ENCODE measurements around the gene ZNF562. TPM values are rescaled to one million over a fixed set of nuclear protein-coding genes. Genes with fewer than 3 reads are reported as not detected.

Gene ZNF562
- 10 to 100 TPM; 27.9 to 49.4 (median 41.5) TPM for total RNA-seq
- long read RNA-seq, donor 1, partial matches to known transcripts: 0 of 3 reads
- long read RNA-seq, donor 1, other reads (novel, unspliced or antisense): 2 of 3 reads
- long read RNA-seq, donor 2, partial matches to known transcripts: 0 of 11 reads
- long read RNA-seq, donor 2, other reads (novel, unspliced or antisense): 9 of 11 reads

DNA sequence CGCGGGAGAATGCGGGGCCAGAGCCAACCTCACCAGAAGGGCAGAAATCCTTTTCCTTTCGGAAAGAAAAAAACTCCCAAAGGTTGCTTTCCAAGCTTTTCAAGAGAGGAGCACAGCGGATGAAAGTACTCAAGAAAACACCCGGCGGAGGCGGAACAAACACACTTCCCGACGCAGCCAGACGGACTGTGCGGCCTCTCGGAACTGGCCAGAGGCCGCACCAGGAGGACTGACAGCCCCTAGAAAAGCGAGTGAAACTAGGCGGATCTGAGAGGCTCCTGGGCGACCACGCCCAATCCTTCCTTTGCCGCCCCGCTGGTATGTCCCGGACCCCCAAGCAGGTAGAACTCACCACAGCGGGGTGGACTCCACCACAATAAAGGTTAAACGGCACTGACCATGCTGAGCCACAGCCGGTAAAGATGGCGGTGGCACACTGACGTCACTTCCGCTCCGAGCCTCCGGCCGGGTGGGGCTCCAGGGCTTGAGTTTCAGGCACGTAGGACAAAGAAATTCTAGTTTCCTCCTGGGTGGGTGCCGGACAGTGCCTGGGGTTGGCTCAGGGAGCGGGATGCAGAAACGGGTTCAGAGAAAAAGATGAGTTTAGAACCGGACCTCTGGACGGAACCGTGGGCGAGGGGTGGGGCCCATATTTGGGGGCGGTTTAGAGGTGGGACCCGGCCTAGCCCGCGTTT lies at the start of gene ZNF562:
ZNF562 (minus strand) TSS at position 438 of the 695 bp plus-strand sequence. CDS start 14,356 bp downstream, outside the sequence.
- no peaks in the 10 kb centered on the region for H3K36me3 ChIP-seq (ENCODE audit: low read depth)
- TF ChIP-seq, protein P1, sequence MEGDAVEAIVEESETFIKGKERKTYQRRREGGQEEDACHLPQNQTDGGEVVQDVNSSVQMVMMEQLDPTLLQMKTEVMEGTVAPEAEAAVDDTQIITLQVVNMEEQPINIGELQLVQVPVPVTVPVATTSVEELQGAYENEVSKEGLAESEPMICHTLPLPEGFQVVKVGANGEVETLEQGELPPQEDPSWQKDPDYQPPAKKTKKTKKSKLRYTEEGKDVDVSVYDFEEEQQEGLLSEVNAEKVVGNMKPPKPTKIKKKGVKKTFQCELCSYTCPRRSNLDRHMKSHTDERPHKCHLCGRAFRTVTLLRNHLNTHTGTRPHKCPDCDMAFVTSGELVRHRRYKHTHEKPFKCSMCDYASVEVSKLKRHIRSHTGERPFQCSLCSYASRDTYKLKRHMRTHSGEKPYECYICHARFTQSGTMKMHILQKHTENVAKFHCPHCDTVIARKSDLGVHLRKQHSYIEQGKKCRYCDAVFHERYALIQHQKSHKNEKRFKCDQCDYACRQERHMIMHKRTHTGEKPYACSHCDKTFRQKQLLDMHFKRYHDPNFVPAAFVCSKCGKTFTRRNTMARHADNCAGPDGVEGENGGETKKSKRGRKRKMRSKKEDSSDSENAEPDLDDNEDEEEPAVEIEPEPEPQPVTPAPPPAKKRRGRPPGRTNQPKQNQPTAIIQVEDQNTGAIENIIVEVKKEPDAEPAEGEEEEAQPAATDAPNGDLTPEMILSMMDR (IDR thresholded peaks at IDR 0.05): no peak
- H3K4me3 ChIP-seq: peak within 1 kb of the TSS; percentile 31
- H3K4me1 ChIP-seq (ENCODE audit: low read depth): peaks cover 3% of the 10 kb centered on the region
- intact Hi-C loops (cut with DNase I, micrococcal nuclease): no loop called here
- DNase-seq (peak; percentile 92 to 93 (median 93)), ATAC-seq (peak; percentile 98)
- H3K9me3 ChIP-seq: peaks cover 37% of the 10 kb centered on the region

DNA sequence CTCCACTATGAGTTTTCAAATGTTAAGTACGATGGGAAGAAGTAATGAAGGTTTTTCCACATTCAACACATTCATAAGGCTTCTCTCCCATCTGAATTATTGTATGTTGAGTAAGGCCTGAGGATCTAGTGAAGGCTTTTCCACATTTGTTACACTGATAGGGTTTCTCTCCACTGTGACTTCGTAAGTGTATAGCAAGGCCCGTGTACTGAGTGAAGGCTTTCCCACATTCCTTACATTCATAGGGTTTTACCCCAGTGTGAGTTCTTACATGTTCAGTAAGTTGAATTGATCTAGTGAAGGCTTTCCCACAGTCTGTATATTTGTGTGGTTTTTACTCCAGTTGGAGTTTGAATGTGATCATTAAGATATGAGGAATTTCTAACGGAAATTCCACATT lies 49.3 kb upstream of the ZNF562 start:
- no peaks in the 10 kb centered on the region for H3K9me3 ChIP-seq
- TF ChIP-seq, protein P1 (IDR thresholded peaks at IDR 0.05): no peak
- no peak overlapping the region for H3K4me3 ChIP-seq
- intact Hi-C loops (cut with DNase I, micrococcal nuclease): no loop called here
- DNase-seq (no peak), ATAC-seq (no peak)
- H3K4me1 ChIP-seq (ENCODE audit: low read depth): no peaks in the 10 kb centered on the region
- no peaks in the 10 kb centered on the region for H3K36me3 ChIP-seq (ENCODE audit: low read depth)

DNA sequence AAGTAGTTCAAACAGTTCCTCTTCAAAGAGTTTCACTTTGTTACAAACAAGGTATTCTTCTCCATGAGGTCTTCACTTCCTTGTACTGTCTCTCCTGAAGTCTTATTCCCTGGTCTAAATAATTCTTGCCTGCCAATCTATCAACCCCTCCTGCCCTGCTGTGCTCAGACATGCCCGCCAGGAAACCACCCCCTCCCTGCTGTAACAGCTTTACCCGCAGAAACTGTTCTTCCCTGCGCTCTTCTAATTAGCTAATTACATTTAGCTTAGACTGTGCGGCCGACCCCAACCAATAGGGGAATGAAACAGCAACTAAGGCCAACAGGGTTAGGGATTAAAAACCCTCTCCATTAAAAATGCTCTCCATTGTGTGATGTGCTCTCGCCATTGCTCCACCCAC lies 47.0 kb upstream of the ZNF562 start:
- intact Hi-C loops (cut with DNase I, micrococcal nuclease): no loop called here
- H3K9me3 ChIP-seq: no peaks in the 10 kb centered on the region

DNA sequence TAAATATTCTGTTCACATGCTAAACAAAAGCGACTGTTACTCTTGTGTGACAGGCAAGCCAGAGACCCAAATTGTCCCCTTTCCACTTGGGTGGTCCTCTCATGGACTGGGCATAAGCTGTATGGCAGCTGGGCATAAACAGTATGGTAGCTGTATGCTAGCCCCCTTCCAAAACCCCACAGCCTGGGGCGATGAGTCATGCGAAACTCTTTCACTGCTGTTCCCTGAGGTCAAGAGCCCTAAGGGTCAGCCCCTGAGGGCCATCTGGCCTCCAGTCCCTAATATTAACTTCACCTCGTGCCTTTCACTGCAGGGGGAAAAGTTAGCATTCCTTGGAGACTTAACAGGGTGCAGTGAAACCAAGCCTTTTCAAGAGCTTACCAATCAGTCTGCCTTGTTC lies 45.6 kb upstream of the ZNF562 start:
- TF ChIP-seq, protein P1 (IDR thresholded peaks at IDR 0.05): no peak
- no peak for ATAC-seq
- intact Hi-C loops (cut with DNase I, micrococcal nuclease): no loop called here

More for the DNA sequence above, 47.0 kb upstream of the ZNF562 start:
- DNase-seq (no peak), ATAC-seq (no peak)
- no peaks in the 10 kb centered on the region for H3K4me1 ChIP-seq (ENCODE audit: low read depth)
- no peak overlapping the region for H3K4me3 ChIP-seq
- TF ChIP-seq, protein P1 (IDR thresholded peaks at IDR 0.05): no peak
- H3K36me3 ChIP-seq (ENCODE audit: low read depth): no peaks in the 10 kb centered on the region

DNA sequence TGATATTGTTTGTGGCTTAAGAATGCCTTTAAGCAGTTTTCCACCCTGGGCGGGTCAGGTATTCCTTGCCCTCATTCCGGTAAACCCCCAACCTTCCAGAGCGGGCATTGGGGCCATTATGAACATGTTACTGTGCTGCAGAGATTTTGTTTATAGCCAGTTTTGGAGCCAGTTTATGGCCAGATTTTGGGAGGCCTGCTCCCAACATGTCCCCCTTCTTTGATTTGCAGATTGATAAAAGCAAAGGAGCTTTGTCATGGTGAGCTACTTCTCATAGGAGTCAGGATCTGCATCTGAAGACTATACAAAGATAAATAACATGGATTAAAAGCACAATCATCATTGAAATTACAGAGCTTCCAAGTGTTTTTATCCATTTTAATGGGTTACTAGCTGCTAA lies 36.9 kb upstream of the ZNF562 start:
- no peak for DNase-seq
- Histone ChIP-seq H3K4me1 (ENCODE audit: low read depth) (no peaks in the 10 kb centered on the region), H3K4me3 (no peak overlapping the region), H3K36me3 (ENCODE audit: low read depth) (no peaks in the 10 kb centered on the region), H3K9me3 (peaks cover 29% of the 10 kb centered on the region)
- TF ChIP-seq, protein P1 (IDR thresholded peaks at IDR 0.05): no peak
- intact Hi-C loops (cut with DNase I, micrococcal nuclease): no loop called here
- ATAC-seq: no peak

More for the DNA sequence above, 45.6 kb upstream of the ZNF562 start:
- Histone ChIP-seq H3K9me3 (no peaks in the 10 kb centered on the region), H3K4me1 (ENCODE audit: low read depth) (no peaks in the 10 kb centered on the region), H3K4me3 (no peak overlapping the region), H3K36me3 (ENCODE audit: low read depth) (no peaks in the 10 kb centered on the region)
- DNase-seq: no peak
